ENCODE data around the gene PSMA5. TPM values are rescaled to one million over a fixed set of nuclear protein-coding genes. Genes with fewer than 3 reads are reported as not detected.

Gene PSMA5
- total RNA-seq, 2 donors from 2014 or later, result 24.6 to 31.8 TPM

DNA sequence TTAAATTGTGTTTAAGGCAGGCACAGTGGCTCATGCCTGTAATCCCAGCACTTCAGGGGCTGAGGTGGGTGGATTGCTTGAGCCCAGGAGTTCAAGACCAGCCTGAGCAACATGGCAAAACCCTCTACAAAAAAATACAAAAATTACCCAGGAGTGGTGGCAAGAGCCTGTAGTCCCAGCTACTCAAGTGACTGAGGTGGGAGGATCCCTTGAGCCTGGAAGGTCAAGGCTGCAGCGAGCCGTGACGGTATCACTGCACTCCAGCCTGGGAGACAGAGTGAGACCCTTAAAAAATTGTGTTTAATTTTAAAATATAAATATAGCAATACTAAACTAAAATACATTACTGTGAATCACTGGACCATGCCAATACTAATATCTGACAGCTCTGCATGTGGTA, 71.3 kb downstream of the PSMA5 start:
- Histone ChIP-seq H3K4me3 (no peak overlapping the region), H3K27me3 (replicated peaks; ENCODE audit: insufficient read depth) (no peaks in the 10 kb centered on the region), H3K27ac (no peak overlapping the region), H3K4me1 (replicated peaks) (no peaks in the 10 kb centered on the region), H3K36me3 (no peaks in the 10 kb centered on the region), H3K9me3 (no peaks in the 10 kb centered on the region)
- DNase-seq (ENCODE audit: low spot score), result no peak
- 96% methylated on average over 3 of the region's 3 CpGs for WGBS
- TF ChIP-seq, protein P1, sequence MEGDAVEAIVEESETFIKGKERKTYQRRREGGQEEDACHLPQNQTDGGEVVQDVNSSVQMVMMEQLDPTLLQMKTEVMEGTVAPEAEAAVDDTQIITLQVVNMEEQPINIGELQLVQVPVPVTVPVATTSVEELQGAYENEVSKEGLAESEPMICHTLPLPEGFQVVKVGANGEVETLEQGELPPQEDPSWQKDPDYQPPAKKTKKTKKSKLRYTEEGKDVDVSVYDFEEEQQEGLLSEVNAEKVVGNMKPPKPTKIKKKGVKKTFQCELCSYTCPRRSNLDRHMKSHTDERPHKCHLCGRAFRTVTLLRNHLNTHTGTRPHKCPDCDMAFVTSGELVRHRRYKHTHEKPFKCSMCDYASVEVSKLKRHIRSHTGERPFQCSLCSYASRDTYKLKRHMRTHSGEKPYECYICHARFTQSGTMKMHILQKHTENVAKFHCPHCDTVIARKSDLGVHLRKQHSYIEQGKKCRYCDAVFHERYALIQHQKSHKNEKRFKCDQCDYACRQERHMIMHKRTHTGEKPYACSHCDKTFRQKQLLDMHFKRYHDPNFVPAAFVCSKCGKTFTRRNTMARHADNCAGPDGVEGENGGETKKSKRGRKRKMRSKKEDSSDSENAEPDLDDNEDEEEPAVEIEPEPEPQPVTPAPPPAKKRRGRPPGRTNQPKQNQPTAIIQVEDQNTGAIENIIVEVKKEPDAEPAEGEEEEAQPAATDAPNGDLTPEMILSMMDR (IDR thresholded peaks at IDR 0.05), result no peak
- no peak for TF ChIP-seq POLR2A (IDR thresholded peaks at IDR 0.05)
- no peak for TF ChIP-seq POLR2AphosphoS5 (IDR thresholded peaks at IDR 0.05)
- intact Hi-C loops (cut with DNase I), result no loop called here

DNA sequence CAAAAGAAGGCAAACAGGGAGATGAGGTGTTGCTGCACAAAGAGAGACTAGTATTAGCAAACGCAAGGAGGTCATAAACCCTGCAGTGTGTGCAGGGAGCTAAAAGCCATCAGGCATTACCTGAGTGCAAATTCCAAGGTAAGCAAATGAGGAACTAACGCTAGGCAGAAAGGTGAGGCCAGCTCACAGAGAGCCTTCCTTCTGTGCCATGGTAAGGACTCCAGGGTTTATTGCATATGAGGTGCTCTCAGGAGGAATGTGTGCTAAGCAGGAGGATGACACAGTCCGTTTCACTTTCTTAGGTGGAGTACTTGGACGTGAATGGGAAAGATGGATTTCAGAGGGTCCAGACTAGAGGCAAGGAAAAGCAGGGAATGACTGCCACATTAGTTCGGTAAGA, 74.8 kb downstream of the PSMA5 start:
- Histone ChIP-seq H3K9me3 (no peaks in the 10 kb centered on the region), H3K36me3 (no peaks in the 10 kb centered on the region), H3K27ac (no peak overlapping the region), H3K4me3 (no peak overlapping the region), H3K4me1 (replicated peaks) (no peaks in the 10 kb centered on the region), H3K27me3 (replicated peaks; ENCODE audit: insufficient read depth) (no peaks in the 10 kb centered on the region)
- intact Hi-C loops (cut with DNase I), result no loop called here
- TF ChIP-seq POLR2AphosphoS5 (IDR thresholded peaks at IDR 0.05) (no peak), POLR2A (IDR thresholded peaks at IDR 0.05) (no peak)
- TF ChIP-seq, protein P1 (IDR thresholded peaks at IDR 0.05), result no peak
- 75% methylated on average over 5 of the region's 5 CpGs for whole genome bisulfite sequencing
- DNase-seq (ENCODE audit: low spot score), result no peak

DNA sequence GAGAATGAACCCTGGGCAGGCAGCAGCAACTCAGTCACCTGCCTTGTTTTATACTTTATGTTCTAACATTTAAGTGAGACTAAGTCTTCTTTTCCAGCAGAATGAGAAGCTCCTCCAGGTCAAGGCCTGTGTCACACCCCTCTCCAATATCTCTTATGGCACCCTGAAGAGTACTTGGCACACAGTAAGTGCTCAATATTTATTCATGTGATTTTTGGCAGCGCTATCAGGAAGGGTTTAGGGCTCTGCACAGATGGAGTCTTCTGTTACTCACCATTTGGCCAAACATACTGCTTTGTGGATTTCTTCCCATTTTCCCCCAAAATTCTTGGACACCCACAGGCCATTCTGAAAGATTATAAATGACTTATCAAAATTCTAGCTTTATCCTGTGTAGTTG, 75.6 kb downstream of the PSMA5 start:
- 89% methylated on average over 1 of the region's 1 CpG for WGBS
- intact Hi-C loops (cut with DNase I), result no loop called here
- no peak for TF ChIP-seq POLR2AphosphoS5 (IDR thresholded peaks at IDR 0.05)
- TF ChIP-seq, protein P1 (IDR thresholded peaks at IDR 0.05), result no peak
- no peak for TF ChIP-seq POLR2A (IDR thresholded peaks at IDR 0.05)
- H3K27me3 ChIP-seq (replicated peaks; ENCODE audit: insufficient read depth), result no peaks in the 10 kb centered on the region
- H3K9me3 ChIP-seq, result no peaks in the 10 kb centered on the region
- no peak for DNase-seq (ENCODE audit: low spot score)
- no peaks in the 10 kb centered on the region for H3K36me3 ChIP-seq
- no peak overlapping the region for H3K27ac ChIP-seq
- H3K4me3 ChIP-seq, result no peak overlapping the region
- no peaks in the 10 kb centered on the region for H3K4me1 ChIP-seq (replicated peaks)

DNA sequence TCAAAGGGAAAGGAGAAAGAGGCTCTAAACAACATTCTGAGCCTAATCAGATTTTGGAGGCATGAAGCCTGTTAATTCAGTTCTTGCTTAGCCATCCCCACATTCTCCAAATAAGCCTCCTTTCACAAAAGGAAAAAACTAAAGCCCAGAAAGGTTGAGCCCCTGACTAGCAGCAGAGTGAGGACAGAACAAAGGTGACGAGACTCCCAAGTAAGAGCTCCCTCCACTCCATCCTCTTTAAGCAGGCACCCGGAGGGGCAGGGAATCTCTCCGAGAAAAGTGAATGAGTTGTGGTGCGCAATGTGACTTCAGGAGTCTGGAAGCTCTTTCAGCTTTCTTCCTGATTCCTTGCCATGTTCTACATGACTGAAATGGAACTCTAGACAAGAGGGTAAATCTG, 76.1 kb downstream of the PSMA5 start:
- TF ChIP-seq POLR2AphosphoS5 (IDR thresholded peaks at IDR 0.05), result no peak
- TF ChIP-seq, protein P1 (IDR thresholded peaks at IDR 0.05), result no peak
- H3K27ac ChIP-seq, result no peak overlapping the region
- DNase-seq (ENCODE audit: low spot score), result no peak
- WGBS, result 97% methylated on average over 4 of the region's 4 CpGs
- intact Hi-C loops (cut with DNase I), result no loop called here
- H3K36me3 ChIP-seq, result no peaks in the 10 kb centered on the region
- H3K9me3 ChIP-seq, result no peaks in the 10 kb centered on the region
- H3K4me3 ChIP-seq, result no peak overlapping the region
- no peaks in the 10 kb centered on the region for H3K27me3 ChIP-seq (replicated peaks; ENCODE audit: insufficient read depth)
- H3K4me1 ChIP-seq (replicated peaks), result no peaks in the 10 kb centered on the region

Other genes with a start within 250 kb of the PSMA5 start
- 100 to 1,000 TPM; 123 to 132 TPM for gene SARS1, start 212.5 kb downstream of the PSMA5 start, total RNA-seq
- 100 to 1,000 TPM in 1 of 2 donors, 10 to 100 TPM in 1; 18.8 to 118 TPM for gene CELSR2, start 176.9 kb downstream of the PSMA5 start, total RNA-seq
- gene PSRC1, start 143.3 kb downstream of the PSMA5 start, total RNA-seq, result 10 to 100 TPM in 1 of 2 donors, 1 to 10 TPM in 1; 9.1 to 40.0 TPM
- gene MYBPHL, start 119.4 kb downstream of the PSMA5 start, total RNA-seq, result not detected
- gene SORT1, start 28.5 kb downstream of the PSMA5 start, total RNA-seq, result 100 to 1,000 TPM in 1 of 2 donors, 10 to 100 TPM in 1; 34.0 to 164 TPM
- 10 to 100 TPM in 1 of 2 donors, 1 to 10 TPM in 1; 1.3 to 48.1 TPM for gene SYPL2, start 40.1 kb upstream of the PSMA5 start, total RNA-seq
- gene ATXN7L2, start 57.5 kb upstream of the PSMA5 start, total RNA-seq, result 10 to 100 TPM in 1 of 2 donors, 1 to 10 TPM in 1; 3.0 to 29.4 TPM
- 10 to 100 TPM; 12.0 to 12.3 TPM for gene CYB561D1, start 67.6 kb upstream of the PSMA5 start, total RNA-seq
- 10 to 100 TPM in 1 of 2 donors, 1 to 10 TPM in 1; 9.5 to 13.2 TPM for gene AMIGO1, start 83.3 kb upstream of the PSMA5 start, total RNA-seq
- gene GPR61, start 113.4 kb upstream of the PSMA5 start, total RNA-seq, result 1 to 10 TPM in 1 of 2 donors, not detected in 1; 1.2 TPM
- 1 to 10 TPM; 5.1 to 5.4 TPM for gene GNAI3, start 122.2 kb upstream of the PSMA5 start, total RNA-seq
- not detected for gene GNAT2, start 193.2 kb upstream of the PSMA5 start, total RNA-seq
- gene AMPD2, start 193.4 kb upstream of the PSMA5 start, total RNA-seq, result 10 to 100 TPM; 40.1 to 72.3 TPM
- 10 to 100 TPM; 26.8 to 56.5 TPM for gene GSTM4, start 229.7 kb upstream of the PSMA5 start, total RNA-seq
- gene GSTM2, start 241.6 kb upstream of the PSMA5 start, total RNA-seq, result 10 to 100 TPM; 47.5 to 79.5 TPM

All from prostate gland (tissue), 2 donors.